Gastroesophageal sphincter (tissue), 4 donors: Measurements from ENCODE around the gene CIBAR2. TPM values are rescaled to one million over a fixed set of nuclear protein-coding genes. Genes with fewer than 3 reads are reported as not detected.

Experiments used
- ATAC-seq: fragments of 150-250 bp; one replicate; pipeline ENCODE4 v1.9.1; 2016; ENCODE audit warnings: mild to moderate bottlenecking, moderate library complexity
- H3K27ac ChIP-seq, 4 donors: fragments of 200-600 bp; sonication (generic) in 3 of 4; 1 replicate in 3 of 4; 2 replicates in 1 of 4; pipeline ENCODE4 v1.5.1; 2016 to 2019
- H3K27me3 ChIP-seq: fragments of 200-600 bp; sonication (generic); one replicate; pipeline ENCODE4 v1.5.1; 2019
- H3K36me3 ChIP-seq, 2 donors: fragments of 200-600 bp; sonication (generic); one replicate each; pipeline ENCODE4 v1.5.1; 2019; ENCODE audit warnings: control low read depth in 1 of 2
- H3K4me1 ChIP-seq, 3 donors: fragments of 200-600 bp; sonication (generic); 1 replicate in 2 of 3; 2 replicates in 1 of 3; pipeline ENCODE4 v1.5.1; 2016 to 2019; ENCODE audit warnings: control low read depth in 2 of 3
- H3K4me3 ChIP-seq, 2 donors: fragments of 200-600 bp; sonication (generic); one replicate each; pipeline ENCODE4 v1.5.1; 2019; ENCODE audit warnings: mild to moderate bottlenecking in 1 of 2, moderate library complexity in 1 of 2
- H3K9me3 ChIP-seq, 3 donors: fragments of 200-600 bp; sonication (generic); one replicate each; pipeline ENCODE4 v1.5.1; 2017 to 2019; ENCODE audit warnings: control low read depth in 2 of 3
- CTCF ChIP-seq, 4 experiments: fragments of 200-600 bp in 2 of 4; fragments of 450-650 bp in 2 of 4; sonication (generic) in 1 of 4; IDR thresholded peaks; one replicate each; pipeline ENCODE4 v1.5.1; 2017 to 2019; ENCODE audit warnings: antibody characterized with exemption in 4 of 4, mild to moderate bottlenecking in 2 of 4, moderate library complexity in 2 of 4
- EP300 ChIP-seq: sonication (generic); formaldehyde crosslinking; IDR thresholded peaks from one replicate; pipeline ENCODE4 v1.6.1; 2017; ENCODE audit warnings: antibody characterized with exemption, mild to moderate bottlenecking
- POLR2A ChIP-seq, 2 donors: fragments of 450-650 bp; IDR thresholded peaks; one replicate each; pipeline ENCODE4 v1.6.1; 2017; ENCODE audit warnings: antibody characterized with exemption in 2 of 2, mild to moderate bottlenecking in 2 of 2, moderate library complexity in 1 of 2
- POLR2AphosphoS5 ChIP-seq: sonication (generic); formaldehyde crosslinking; IDR thresholded peaks from one replicate; pipeline ENCODE4 v1.6.1; 2017; ENCODE audit warnings: antibody characterized with exemption
- WGBS, 2 donors: methylation state at CpG; one replicate each; pipeline ENCODE4 v1.1.5; 2018; ENCODE audit warnings: low coverage in 1 of 2; 5-methylcytosine and 5-hydroxymethylcytosine counted together
- total RNA-seq, 4 donors: library from RNA; depleted of rRNA; stranded (reverse); fragments of >200 nt; gene quantifications; one replicate each; pipeline ENCODE4 v1.1.0, GENCODE V29; 2016

The CIBAR2 gene
- total RNA-seq, 4 donors from 2014 or later: not detected

- H3K4me1 ChIP-seq: peaks cover 0 to 11% (median 0%) of the 10 kb centered on the region in 3 donors
- no peaks in the 10 kb centered on the region for H3K27me3 ChIP-seq
- H3K9me3 ChIP-seq: no peaks in the 10 kb centered on the region
- TF ChIP-seq EP300: no peak
- peak in 3 of 4 experiments; percentile 95 to 98 (median 97) for TF ChIP-seq CTCF (IDR thresholded peaks at IDR 0.05)
- no peak overlapping the region for H3K4me3 ChIP-seq
- H3K36me3 ChIP-seq: no peaks in the 10 kb centered on the region
- peak; percentile 87 for ATAC-seq
- peak overlapping the region in 2 of 4 donors; percentile 10 to 24 for H3K27ac ChIP-seq
- 11 to 25% methylated on average over 7 to 11 of the region's 20 CpGs for WGBS, 2 donors
These were observed 2.8 kb upstream of the CIBAR2 start for GRCh38 chr16:85114909-85115567.

- TF ChIP-seq POLR2AphosphoS5: no peak
- TF ChIP-seq CTCF (IDR thresholded peaks at IDR 0.05): no peak
- TF ChIP-seq EP300: no peak
- no peak for TF ChIP-seq POLR2A (IDR thresholded peaks at IDR 0.05)
- Histone ChIP-seq H3K27me3 (no peaks in the 10 kb centered on the region), H3K4me1 (peaks cover 0 to 11% (median 0%) of the 10 kb centered on the region in 3 donors), H3K27ac (no peak overlapping the region), H3K36me3 (no peaks in the 10 kb centered on the region), H3K9me3 (no peaks in the 10 kb centered on the region), H3K4me3 (no peak overlapping the region)
- 20% methylated on average over 1 of the region's 14 CpGs; no CpG with 5 or more reads in 1 of the 2 donors for WGBS, 2 donors
- ATAC-seq: no peak
These were observed 1.6 kb upstream of the CIBAR2 start for GRCh38 chr16:85113913-85114312.

- no peak overlapping the region for H3K27ac ChIP-seq
- H3K27me3 ChIP-seq: no peaks in the 10 kb centered on the region
- TF ChIP-seq POLR2A (IDR thresholded peaks at IDR 0.05): no peak
- no peaks in the 10 kb centered on the region for H3K36me3 ChIP-seq
- WGBS, 2 donors: 79 to 84% methylated on average over 9 to 11 of the region's 14 CpGs
- ATAC-seq: no peak
- no peaks in the 10 kb centered on the region for H3K9me3 ChIP-seq
- no peak overlapping the region for H3K4me3 ChIP-seq
- H3K4me1 ChIP-seq: peaks cover 0 to 11% (median 0%) of the 10 kb centered on the region in 3 donors
These were observed 979 bp upstream of the CIBAR2 start for GRCh38 chr16:85113168-85113733.

GRCh38 chr16:85111184-85111583 lies 1.1 kb downstream of the CIBAR2 start:
- no peak for TF ChIP-seq POLR2AphosphoS5
- TF ChIP-seq CTCF (IDR thresholded peaks at IDR 0.05): no peak
- no peak for TF ChIP-seq POLR2A (IDR thresholded peaks at IDR 0.05)
- 85% methylated on average over 5 of the region's 9 CpGs; no CpG with 5 or more reads in 1 of the 2 donors for WGBS, 2 donors
- H3K4me1 ChIP-seq: peaks cover 0 to 11% (median 0%) of the 10 kb centered on the region in 3 donors
- H3K9me3 ChIP-seq: no peaks in the 10 kb centered on the region
- no peak overlapping the region for H3K4me3 ChIP-seq
- no peaks in the 10 kb centered on the region for H3K36me3 ChIP-seq
- no peaks in the 10 kb centered on the region for H3K27me3 ChIP-seq
- no peak for ATAC-seq
- no peak overlapping the region for H3K27ac ChIP-seq

GRCh38 chr16:85110105-85110504 lies 2.2 kb downstream of the CIBAR2 start:
- Histone ChIP-seq H3K36me3 (no peaks in the 10 kb centered on the region), H3K27me3 (no peaks in the 10 kb centered on the region), H3K4me1 (peaks cover 0 to 6% (median 0%) of the 10 kb centered on the region in 3 donors), H3K4me3 (no peak overlapping the region), H3K9me3 (no peaks in the 10 kb centered on the region), H3K27ac (no peak overlapping the region)
- no peak for ATAC-seq
- WGBS, 2 donors: 100% methylated on average over 2 of the region's 19 CpGs; no CpG with 5 or more reads in 1 of the 2 donors
- no peak for TF ChIP-seq CTCF (IDR thresholded peaks at IDR 0.05)
- no peak for TF ChIP-seq POLR2AphosphoS5
- no peak for TF ChIP-seq EP300
- no peak for TF ChIP-seq POLR2A (IDR thresholded peaks at IDR 0.05)
